DMS 273 treated with DMSO at 0.1 percent for 48 hours (cell line): ENCODE measurements around the gene IFT81.
"Not testable (repeated sequence)": the region's sequence is repeated elsewhere in the genome, so short reads cannot be mapped to it uniquely, and the experiment has no call there.

Experiments
- DNase-seq: peaks from one replicate; lab custom pipeline; 2025; lab: John Stamatoyannopoulos, UW

IFT81 gene

DNA sequence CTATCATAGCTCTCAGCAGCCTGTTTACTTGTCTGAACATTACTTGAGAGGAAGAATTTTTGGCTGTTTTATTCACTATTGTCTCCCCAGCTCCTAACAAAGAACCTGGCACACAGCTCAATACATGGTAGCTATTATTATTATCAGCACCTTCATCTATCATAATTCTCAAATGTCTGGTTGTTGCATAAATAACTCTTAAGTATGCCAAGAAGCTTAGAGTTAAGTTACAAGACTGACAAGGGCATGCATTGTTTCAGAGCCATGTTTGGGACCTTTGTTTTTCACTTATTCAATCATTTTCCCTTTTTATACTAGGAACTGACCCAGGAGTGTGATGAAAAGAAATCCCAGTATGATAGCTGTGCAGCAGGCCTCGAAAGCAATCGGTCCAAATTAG, 79.4 kb downstream of the IFT81 start:
- DNase-seq = no peak

DNA sequence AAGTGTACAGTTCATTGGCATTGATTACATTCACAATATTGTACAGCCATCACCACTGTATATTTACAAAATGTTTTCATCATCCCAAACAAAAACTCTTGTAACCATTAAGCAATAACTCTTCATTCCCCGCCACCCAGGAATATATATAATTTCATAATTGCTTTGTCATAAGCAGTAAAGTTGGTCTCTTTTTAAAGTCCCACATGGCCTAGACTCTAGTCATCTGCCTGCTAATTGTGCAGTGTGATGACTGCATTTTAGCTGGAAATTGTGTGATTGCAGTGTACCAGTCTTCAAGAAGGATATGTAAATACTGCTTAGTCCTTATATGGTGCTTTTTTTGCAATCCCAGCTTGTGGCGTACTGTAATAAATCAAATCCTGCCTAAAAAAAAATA, 81.8 kb downstream of the IFT81 start:
- no peak for DNase-seq

DNA sequence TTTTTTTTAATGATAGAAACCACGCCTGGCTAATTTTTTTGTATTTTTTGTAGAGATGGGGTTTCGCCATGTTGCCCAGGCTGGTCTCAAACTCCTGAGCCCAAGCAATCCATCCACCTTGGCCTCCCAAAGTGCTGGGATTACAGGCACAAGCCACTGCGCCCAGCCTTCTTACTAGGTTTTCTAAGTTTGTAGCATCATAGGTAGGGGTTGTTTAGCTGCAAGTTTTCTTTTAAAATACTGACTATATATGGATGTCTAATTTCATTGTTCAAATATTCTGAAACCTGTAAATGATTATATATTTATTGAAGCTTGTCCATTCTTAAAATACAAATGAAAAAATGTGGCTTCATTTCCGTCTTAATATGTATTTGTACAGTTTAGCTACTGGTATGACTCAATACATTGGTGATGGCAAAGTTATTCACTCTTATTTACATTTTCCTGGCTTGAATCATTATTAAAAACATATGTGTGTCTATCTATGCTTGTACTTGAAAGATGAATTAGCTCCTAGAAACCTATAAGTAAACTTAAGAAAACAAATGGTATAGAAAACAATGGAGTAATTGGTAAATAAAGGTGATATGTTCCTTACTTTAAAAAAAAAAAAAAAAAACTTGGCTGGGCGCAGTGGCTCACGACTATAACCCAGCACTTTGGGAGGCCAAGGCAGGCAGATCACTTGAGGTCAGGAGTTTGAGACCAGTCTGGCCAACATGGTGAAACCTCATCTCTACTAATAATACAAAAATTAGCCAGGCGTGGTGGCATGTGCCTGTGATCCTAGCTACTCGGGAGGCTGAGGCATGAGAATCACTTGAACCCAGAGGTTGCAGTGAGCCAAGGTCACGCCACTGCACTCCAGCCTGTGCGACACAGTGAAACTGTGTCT, 87.7 kb downstream of the IFT81 start:
- not testable (repeated sequence) for DNase-seq

DNA sequence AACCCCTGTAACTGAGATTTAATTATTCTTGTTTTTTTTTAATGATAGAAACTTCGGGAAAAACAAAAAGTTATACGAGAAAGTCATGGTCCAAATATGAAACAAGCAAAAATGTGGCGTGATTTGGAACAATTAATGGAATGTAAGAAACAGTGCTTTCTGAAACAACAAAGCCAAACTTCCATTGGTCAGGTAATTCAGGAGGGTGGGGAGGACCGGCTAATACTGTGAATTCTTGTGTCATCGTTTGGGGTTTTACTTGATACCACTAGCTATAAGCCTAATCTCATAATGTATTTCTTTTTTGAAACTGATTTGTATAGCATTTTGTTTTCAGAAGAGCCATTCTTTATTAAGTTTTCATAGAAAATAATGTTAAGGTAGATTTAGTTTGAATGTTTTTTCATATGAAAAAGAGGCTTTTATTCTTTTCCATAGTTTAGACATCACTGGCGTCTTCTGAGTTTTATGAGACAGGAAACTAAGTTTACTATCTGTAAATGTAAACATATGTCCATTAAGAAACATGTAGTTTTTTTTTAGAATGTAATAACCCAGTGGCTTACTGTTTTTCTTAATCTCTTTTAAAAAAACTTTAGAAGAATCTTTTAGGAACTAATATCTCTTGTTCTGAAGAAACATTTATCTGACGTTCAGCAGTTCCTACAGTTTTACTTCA, 94.0 kb downstream of the IFT81 start:
- no peak for DNase-seq

GRCh38 chr12:110222027-110222426, 97.9 kb downstream of the IFT81 start:
- no peak for DNase-seq

- no peak for DNase-seq
Measured at GRCh38 chr12:110222433-110222832, 98.3 kb downstream of the IFT81 start.

DNA sequence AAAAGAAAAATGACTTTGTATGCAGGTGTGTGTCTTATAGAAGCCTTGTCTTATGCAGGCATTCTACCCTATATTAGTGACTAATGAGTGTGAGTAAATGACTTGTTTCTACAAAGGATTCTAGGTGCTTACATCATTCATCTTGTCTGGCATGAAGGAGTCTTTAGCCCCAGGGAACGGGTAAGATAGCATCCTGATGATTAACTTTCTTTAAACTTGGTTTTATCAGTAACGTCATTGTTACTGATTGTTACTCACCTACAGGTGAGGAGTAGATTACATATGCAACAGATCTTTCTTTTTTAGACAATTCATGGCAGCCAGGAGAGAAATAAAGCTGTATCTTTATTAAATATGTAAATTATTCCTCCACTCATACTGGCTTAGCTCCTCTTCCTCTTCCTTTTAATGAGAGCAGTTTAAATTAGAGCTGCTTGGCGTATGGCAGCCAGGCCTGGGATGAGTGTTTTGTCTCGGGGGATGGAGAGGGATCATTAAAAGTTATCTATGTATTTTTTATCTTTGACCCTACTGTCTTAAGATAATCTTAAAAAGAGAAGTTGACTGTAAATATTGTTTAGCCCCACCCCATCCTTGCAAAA, 99.7 kb downstream of the IFT81 start:
- no peak for DNase-seq

DNA sequence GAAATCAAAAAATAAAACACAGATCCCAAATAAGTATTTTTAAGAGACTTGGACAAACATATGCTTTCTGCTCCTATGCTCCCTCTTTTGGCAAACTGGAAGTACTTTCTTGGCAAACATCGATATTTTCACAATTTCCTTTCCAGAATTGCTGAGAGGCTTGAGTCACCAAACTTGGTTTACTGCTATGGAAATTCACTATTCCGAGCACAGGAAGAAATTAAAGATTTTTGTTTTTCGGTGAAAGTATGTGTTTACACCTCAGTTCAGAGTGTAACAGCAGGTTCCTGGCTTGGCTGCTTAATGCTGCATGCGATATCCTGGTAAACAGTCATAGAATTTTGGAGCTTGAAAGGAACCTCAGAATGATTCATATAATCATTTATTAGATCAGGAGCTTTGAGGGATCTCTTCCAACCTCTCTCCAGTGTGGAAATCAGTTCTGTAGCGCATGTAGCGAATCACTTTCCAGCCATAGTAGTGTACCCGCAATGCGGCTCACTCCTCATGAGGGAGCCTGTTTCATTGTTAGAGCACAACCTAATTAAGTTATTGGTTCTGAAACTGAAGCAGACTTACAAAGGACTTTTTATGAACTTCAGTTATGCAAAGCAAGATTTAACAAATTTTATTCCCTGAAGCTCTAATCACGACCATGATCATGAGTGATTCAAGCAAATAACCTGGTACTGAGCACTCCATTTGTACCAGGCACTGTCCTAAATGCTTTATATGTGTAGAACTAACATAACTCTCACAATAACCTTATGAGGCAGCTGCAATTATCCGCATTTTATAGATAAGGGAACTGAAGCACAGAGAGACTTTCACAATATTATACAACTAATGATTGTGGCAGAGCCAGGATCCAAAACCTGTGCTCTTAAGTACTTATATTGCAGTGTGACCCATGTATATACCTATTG, 100.5 kb downstream of the IFT81 start:
- DNase-seq = no peak

- no peak for DNase-seq
Measured at GRCh38 chr12:110227138-110227537, 103.0 kb downstream of the IFT81 start.

DNA sequence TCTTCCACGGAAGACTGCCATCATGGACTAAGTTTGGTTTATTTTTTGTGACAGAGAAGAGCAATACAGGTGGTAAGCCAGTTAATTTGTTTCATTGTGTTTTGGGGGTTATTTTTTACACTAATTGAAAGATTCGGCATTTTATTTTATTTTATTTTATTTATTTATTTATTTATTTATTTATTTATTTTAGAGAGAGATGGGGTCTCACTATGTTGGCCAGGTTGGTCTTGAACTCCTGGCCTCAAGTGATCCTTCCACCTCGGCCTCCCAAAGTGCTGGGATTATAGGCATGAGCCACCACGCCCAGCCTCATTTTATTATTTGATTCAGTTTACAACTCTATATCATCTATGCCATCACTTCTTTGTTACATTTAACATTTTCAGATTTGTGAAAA, 104.2 kb downstream of the IFT81 start:
- DNase-seq = not testable (repeated sequence)

DNA sequence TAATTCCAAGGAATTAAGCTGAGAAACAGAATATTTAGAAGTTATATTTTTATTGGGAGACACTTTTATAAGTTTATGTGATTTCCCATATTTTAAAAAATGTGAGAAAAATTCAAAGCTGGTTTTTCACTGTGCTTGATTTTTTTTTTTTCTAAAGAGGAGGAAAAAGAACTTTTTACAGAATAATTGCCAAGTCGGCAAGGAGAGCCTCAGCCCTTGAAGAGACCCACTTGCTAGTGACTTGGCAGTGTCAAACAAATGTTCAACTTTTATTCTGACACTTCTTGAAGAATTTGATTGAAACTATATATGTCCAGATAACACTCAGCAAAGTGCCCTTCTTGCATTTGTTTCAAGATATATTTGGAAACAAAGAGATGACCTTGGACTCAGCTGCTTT, 104.6 kb downstream of the IFT81 start:
- no peak for DNase-seq

DNA sequence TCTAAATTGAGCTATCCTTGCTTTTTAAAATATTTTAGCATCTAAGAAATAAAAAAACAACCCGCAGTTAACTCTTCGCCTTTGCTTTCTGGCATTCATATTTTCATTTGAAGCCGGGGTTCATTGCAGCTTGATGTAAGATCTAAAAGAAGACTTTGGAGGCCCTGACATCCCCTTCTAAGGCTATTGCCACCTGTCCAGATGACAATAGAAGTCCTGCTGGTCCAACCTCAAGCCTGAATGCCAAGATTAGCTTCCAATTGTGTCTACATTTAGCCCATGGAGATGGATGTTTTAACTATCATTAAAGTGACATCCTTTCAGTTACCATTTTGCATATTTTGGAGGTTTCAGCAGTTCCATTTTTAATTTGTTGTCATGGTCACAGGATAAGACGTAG, 105.3 kb downstream of the IFT81 start:
- DNase-seq = no peak

DNA sequence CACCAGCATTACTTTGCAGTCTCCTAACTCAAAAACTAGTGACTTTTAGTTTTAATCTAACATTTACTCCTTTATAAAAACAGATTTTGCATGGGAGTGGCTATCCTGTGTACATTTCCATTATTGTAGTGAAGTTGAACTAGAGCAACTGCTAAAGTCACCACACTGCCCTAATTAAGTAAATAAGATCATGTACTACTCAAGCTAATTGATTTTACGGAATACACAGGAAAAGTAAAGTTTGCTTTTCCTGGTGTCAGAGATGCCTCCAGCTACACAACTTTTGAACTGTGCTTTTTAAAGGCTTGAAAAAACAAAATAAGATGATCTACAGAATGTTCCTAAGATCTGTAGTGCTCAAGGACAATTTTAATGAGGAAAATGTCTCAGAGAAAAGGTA, 106.5 kb downstream of the IFT81 start:
- DNase-seq = no peak

GRCh38 chr12:110233212-110233903, 109.2 kb downstream of the IFT81 start:
- DNase-seq = no peak

DNA sequence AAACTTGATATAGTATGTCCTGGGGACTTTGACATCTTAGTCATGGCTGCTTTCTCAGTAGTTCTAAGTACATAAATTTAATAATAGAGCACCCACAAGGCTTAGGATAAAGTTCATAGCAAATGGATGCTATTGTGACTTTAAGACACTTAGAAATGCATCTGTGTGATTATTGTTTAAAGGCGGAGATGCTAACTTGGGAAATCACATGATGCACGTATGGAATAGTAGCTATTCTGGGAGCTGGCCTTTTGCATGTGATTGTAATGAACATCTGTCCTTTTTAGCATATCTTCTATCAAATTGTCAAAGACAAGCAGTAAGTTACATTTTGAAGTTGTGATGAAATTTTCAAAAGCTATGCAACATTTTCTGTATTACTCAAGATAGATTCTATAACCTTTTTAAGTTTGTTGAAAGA, 110.2 kb downstream of the IFT81 start:
- DNase-seq = no peak

- no peak for DNase-seq
Measured at GRCh38 chr12:110234755-110235154, 110.6 kb downstream of the IFT81 start.

DNA sequence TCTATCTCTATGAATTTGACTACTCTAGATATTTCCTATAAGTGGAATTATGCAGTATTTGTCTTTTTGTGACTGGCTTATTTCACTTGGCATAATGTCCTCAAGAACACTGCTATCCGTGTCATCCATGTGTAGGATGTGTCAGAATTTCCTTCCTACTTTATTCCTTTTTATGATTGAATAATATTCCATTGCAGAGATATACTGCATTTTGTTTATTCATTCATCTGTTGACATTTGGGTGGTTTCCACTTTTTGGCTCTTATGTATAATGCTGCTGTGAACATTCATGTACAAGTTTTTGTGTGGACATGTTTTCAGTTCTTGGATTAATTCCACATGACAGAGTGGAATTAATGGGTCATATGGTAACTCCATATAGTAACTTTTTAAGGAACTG, 111.2 kb downstream of the IFT81 start:
- DNase-seq = no peak

GRCh38 chr12:110243227-110243626, 119.1 kb downstream of the IFT81 start:
- DNase-seq = no peak

GRCh38 chr12:110244372-110244771, 120.2 kb downstream of the IFT81 start:
- no peak for DNase-seq

DNA sequence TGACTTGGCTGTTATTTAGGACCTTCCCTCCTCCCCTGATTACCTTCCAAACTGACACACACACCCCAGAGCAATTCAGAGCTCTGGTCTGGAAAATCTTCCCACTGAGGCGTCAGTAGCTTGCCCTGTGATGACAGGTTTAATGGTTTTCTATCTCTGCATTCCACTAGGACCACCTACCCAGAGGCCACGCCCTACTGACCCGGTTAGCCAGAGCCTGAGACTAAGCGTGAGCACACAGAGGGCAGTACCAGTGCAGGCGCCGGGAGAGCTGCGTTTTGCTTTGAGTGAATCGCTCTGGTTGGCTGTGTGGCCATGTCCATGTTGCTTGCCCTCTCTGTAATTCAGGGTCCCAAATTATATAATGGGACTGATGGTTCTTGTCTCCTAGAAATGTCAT, 120.7 kb downstream of the IFT81 start:
- DNase-seq = no peak

GRCh38 chr12:110245369-110245772, 121.2 kb downstream of the IFT81 start:
- no peak for DNase-seq
